Transverse colon (tissue), 3 donors: Measurements from ENCODE around the gene ARHGAP6.

Source experiments
- CTCF ChIP-seq, 5 experiments: fragments of 200-600 bp in 3 of 5; fragments of 450-650 bp in 2 of 5; sonication (generic) in 3 of 5; IDR thresholded peaks; 1 replicate in 2 of 5; 2 replicates in 3 of 5; pipeline ENCODE4 v1.5.1; 2016 to 2017; ENCODE audit warnings: antibody characterized with exemption in 5 of 5, inconsistent platforms in 3 of 5, mild to moderate bottlenecking in 2 of 5, moderate library complexity in 1 of 5
- POLR2A ChIP-seq: fragments of 450-650 bp; IDR thresholded peaks from one replicate; pipeline ENCODE4 v1.6.1; 2016; ENCODE audit warnings: antibody characterized with exemption, mild to moderate bottlenecking, moderate library complexity

- TF ChIP-seq CTCF (IDR thresholded peaks at IDR 0.05) (no peak), POLR2A (no peak)
These were observed 548.0 kb downstream of the ARHGAP6 start for GRCh38 chrX:11117745-11118144.
